GM21447 (cell line): ENCODE data around the gene RGS7.
"Not testable (repeated sequence)": the region's sequence is repeated elsewhere in the genome, so short reads cannot be mapped to it uniquely, and the experiment has no call there.

Experiments used
- ATAC-seq: cut with Tn5 transposase; IDR thresholded peaks from one replicate; pipeline ENCODE4 v1.9.1; 2021; ENCODE audit not compliant: unreplicated experiment

Gene RGS7

GRCh38 chr1:241332037-241332409 lies 25.0 kb downstream of the RGS7 start:
- ATAC-seq: no peak

- ATAC-seq: no peak
Measured at GRCh38 chr1:241331328-241332036, 25.5 kb downstream of the RGS7 start.

GRCh38 chr1:241330619-241331327 lies 26.2 kb downstream of the RGS7 start:
- no peak for ATAC-seq

GRCh38 chr1:241325456-241325855 lies 31.5 kb downstream of the RGS7 start:
- no peak for ATAC-seq

GRCh38 chr1:241323514-241324195 lies 33.4 kb downstream of the RGS7 start:
- ATAC-seq: no peak

GRCh38 chr1:241317676-241318075 lies 39.3 kb downstream of the RGS7 start:
- no peak for ATAC-seq

- ATAC-seq: no peak
Measured at GRCh38 chr1:241316372-241316771, 40.6 kb downstream of the RGS7 start.

GRCh38 chr1:241311056-241311746 lies 45.8 kb downstream of the RGS7 start:
- ATAC-seq: no peak

GRCh38 chr1:241310451-241310850 lies 46.6 kb downstream of the RGS7 start:
- ATAC-seq: no peak

GRCh38 chr1:241309651-241310050 lies 47.4 kb downstream of the RGS7 start:
- no peak for ATAC-seq

GRCh38 chr1:241308471-241308870 lies 48.5 kb downstream of the RGS7 start:
- ATAC-seq: no peak

- no peak for ATAC-seq
Measured at GRCh38 chr1:241308011-241308410, 49.0 kb downstream of the RGS7 start.

GRCh38 chr1:241306125-241306790 lies 50.7 kb downstream of the RGS7 start:
- ATAC-seq: no peak

GRCh38 chr1:241302024-241302423 lies 55.0 kb downstream of the RGS7 start:
- not testable (repeated sequence) for ATAC-seq

GRCh38 chr1:241299347-241299746 lies 57.7 kb downstream of the RGS7 start:
- ATAC-seq: no peak

- ATAC-seq: no peak
Measured at GRCh38 chr1:241292973-241293372, 64.0 kb downstream of the RGS7 start.

GRCh38 chr1:241291548-241291947 lies 65.5 kb downstream of the RGS7 start:
- ATAC-seq: not testable (repeated sequence)

- ATAC-seq: no peak
Measured at GRCh38 chr1:241286486-241286885, 70.5 kb downstream of the RGS7 start.

GRCh38 chr1:241276391-241276790 lies 80.6 kb downstream of the RGS7 start:
- ATAC-seq: no peak

- ATAC-seq: no peak
Measured at GRCh38 chr1:241275981-241276380, 81.0 kb downstream of the RGS7 start.

GRCh38 chr1:241275226-241275625 lies 81.8 kb downstream of the RGS7 start:
- no peak for ATAC-seq
